ENCODE data around the gene MAST4. TPM values are rescaled to one million over a fixed set of nuclear protein-coding genes. Genes with fewer than 3 reads are reported as not detected.
A peak's percentile ranks its signal among the peaks of the same experiment; 100 is the strongest.

Gene MAST4
- total and polyA plus RNA-seq, 4 donors = 17.1 to 34.6 (median 21.0) TPM

DNA sequence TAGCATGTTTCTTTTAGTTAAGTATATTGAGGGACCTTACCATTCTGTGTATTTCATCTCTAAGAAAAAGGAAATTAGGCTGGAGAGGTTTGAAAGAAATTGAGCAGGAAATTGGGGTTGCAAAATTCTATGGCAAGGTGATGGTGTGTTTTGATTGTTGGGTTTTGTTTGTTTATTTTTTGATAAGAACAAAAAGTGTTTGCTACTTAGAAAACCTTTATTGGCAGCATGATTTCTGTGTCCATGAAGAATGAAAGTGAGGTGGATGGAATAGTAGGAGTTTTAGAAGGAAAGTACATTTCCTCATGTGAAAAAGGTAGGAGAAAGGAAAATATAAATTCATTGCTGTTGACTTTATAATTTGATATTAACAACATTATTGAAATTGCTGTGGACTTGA lies 433.3 kb downstream of the MAST4 start:
- Histone ChIP-seq H3K9me3 (ENCODE audit: control insufficient read depth, insufficient read depth, low read length) (no peaks in the 10 kb centered on the region), H3K4me3 (ENCODE audit: low read depth, low read length) (no peak overlapping the region), H3K4me1 (ENCODE audit: control insufficient read depth, insufficient read depth, low read length) (no peaks in the 10 kb centered on the region), H3K27me3 (ENCODE audit: control insufficient read depth, insufficient read depth, low read length) (no peaks in the 10 kb centered on the region), H3K36me3 (ENCODE audit: control insufficient read depth, insufficient read depth, low read length) (no peaks in the 10 kb centered on the region), H3K27ac (ENCODE audit: low read depth, low read length) (no peak overlapping the region)
- no peak for DNase-seq (ENCODE audit: low read depth in 4 of 6, low spot score in 6 of 6)

DNA sequence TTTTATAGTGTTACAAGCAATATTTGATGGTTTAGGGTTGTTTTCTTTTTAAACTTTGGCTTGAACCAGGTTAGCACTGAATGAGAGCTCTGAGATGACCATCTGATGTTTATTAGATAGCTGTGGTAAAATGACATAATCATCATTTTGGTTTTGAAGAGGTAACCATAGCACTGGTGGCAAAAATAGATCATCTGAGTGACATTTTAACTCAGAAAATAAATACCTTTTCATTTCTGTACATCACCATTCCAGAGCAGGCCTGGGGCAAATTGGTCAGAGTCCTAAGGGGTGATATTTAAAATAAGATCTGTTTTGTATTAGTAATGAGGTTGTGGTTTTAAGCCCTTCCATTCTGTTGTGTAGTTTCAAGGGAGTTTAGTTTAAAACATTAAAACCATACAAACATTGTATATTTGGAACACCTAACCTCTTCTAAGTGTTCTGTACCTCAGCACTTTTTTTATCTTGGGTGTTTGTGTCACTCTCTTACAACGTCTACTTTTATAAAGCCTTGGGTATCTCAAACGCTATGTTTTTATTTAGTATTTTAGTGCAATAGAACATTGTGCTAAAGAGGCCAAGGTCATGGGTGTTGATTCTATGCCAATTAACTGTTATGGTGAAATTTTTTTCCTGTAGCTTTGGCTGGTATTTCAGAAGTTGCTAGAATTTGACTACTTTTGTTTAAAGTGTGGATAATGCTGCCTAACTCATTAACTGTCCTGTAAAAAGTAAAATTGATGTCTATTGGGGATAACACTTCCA lies 434.3 kb downstream of the MAST4 start:
- H3K4me3 ChIP-seq (ENCODE audit: low read depth, low read length) = no peak overlapping the region
- no peaks in the 10 kb centered on the region for H3K27me3 ChIP-seq (ENCODE audit: control insufficient read depth, insufficient read depth, low read length)
- H3K4me1 ChIP-seq (ENCODE audit: control insufficient read depth, insufficient read depth, low read length) = no peaks in the 10 kb centered on the region
- no peak overlapping the region for H3K27ac ChIP-seq (ENCODE audit: low read depth, low read length)
- DNase-seq (ENCODE audit: low read depth in 4 of 6, low spot score in 6 of 6) = no peak
- no CpG with 5 or more reads among the region's 2 CpGs for WGBS (ENCODE audit: insufficient coverage)
- H3K9me3 ChIP-seq (ENCODE audit: control insufficient read depth, insufficient read depth, low read length) = no peaks in the 10 kb centered on the region
- no peaks in the 10 kb centered on the region for H3K36me3 ChIP-seq (ENCODE audit: control insufficient read depth, insufficient read depth, low read length)

DNA sequence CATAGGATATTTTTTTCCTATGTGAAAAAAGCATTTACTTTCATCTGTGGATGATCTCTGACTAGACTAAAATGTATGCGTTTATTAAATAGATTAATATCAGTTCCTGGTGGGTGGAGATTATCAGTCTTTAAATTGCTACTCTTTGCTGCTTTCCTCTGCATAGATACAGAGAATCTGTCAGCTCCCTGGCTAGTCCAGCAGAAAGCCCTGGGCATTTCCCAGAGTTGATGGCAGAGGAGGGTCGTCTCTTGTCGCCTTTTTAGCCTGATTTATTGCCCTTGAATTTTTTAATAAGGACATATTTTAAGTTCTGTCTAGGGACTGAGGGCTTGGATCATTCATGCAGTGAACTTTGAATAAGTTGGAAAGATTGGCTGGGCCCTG lies 434.9 kb downstream of the MAST4 start:
- no peaks in the 10 kb centered on the region for H3K27me3 ChIP-seq (ENCODE audit: control insufficient read depth, insufficient read depth, low read length)
- H3K9me3 ChIP-seq (ENCODE audit: control insufficient read depth, insufficient read depth, low read length) = no peaks in the 10 kb centered on the region
- H3K4me3 ChIP-seq (ENCODE audit: low read depth, low read length) = no peak overlapping the region
- H3K4me1 ChIP-seq (ENCODE audit: control insufficient read depth, insufficient read depth, low read length) = no peaks in the 10 kb centered on the region
- H3K27ac ChIP-seq (ENCODE audit: low read depth, low read length) = no peak overlapping the region
- no peaks in the 10 kb centered on the region for H3K36me3 ChIP-seq (ENCODE audit: control insufficient read depth, insufficient read depth, low read length)
- DNase-seq (ENCODE audit: low read depth in 4 of 6, low spot score in 6 of 6) = peak in 1 of 6 donors; percentile 19
- 27% methylated on average over 2 of the region's 3 CpGs for WGBS (ENCODE audit: insufficient coverage)

DNA sequence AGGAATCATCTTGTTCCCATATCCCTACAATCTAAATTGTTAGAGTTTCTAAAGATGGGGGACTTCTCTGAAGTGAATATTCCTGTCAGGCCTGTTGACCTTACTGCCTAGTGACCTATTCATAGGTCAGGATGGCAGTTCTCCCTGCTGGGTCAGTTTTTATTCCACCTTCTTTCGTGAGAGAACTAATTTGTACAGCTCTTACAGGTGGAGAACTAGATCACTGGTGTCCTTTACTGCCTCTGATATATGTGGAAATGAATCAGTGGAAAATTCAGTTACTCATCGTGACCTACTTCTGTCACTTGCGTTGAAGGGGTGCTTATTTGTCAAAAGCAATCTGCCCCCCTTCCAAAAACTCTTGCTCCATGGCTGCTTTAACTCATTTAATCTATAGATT lies 435.5 kb downstream of the MAST4 start:
- no peaks in the 10 kb centered on the region for H3K4me1 ChIP-seq (ENCODE audit: control insufficient read depth, insufficient read depth, low read length)
- no peaks in the 10 kb centered on the region for H3K36me3 ChIP-seq (ENCODE audit: control insufficient read depth, insufficient read depth, low read length)
- no peak for DNase-seq (ENCODE audit: low read depth in 4 of 6, low spot score in 6 of 6)
- H3K27ac ChIP-seq (ENCODE audit: low read depth, low read length) = no peak overlapping the region
- H3K27me3 ChIP-seq (ENCODE audit: control insufficient read depth, insufficient read depth, low read length) = no peaks in the 10 kb centered on the region
- 82% methylated on average over 3 of the region's 3 CpGs for WGBS (ENCODE audit: insufficient coverage)
- H3K4me3 ChIP-seq (ENCODE audit: low read depth, low read length) = no peak overlapping the region
- H3K9me3 ChIP-seq (ENCODE audit: control insufficient read depth, insufficient read depth, low read length) = no peaks in the 10 kb centered on the region

DNA sequence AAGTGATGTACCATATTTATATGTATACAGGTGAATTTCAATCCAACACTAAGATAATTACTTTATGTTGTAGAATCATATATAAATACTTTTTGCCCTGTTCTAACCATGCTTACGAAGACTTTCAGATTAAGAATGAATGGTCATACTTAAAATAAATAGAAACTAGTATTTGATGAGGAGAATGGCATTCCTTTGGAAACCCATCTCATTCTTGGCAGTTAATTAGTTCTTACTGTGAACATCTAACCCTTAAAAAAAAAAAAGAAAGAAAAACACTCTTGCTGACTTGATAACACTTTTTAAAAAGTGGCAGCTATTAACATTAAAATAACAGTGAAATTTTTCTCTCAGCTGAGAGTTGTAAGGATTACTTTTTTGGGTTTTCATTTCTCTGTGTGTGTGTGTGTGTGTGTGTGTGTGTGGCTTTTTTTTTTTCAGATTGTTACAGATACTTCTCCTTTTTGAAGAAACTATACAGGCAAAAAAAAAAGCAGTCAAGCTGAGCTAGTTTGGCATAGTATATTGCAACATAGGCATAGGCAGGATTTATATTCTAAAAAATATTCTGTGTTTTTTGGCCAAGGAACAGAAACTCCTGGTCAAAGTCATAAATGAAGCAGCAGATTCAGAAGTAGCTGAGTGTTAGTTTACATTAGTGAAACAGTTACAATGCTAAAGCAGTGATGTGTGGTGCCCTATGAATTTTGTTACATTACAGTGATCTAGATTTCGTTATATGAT lies 436.9 kb downstream of the MAST4 start:
- H3K27me3 ChIP-seq (ENCODE audit: control insufficient read depth, insufficient read depth, low read length) = no peaks in the 10 kb centered on the region
- no peak for DNase-seq (ENCODE audit: low read depth in 4 of 6, low spot score in 6 of 6)
- H3K36me3 ChIP-seq (ENCODE audit: control insufficient read depth, insufficient read depth, low read length) = no peaks in the 10 kb centered on the region
- no CpG with 5 or more reads among the region's 2 CpGs for WGBS (ENCODE audit: insufficient coverage)
- no peak overlapping the region for H3K27ac ChIP-seq (ENCODE audit: low read depth, low read length)
- H3K4me3 ChIP-seq (ENCODE audit: low read depth, low read length) = no peak overlapping the region
- H3K9me3 ChIP-seq (ENCODE audit: control insufficient read depth, insufficient read depth, low read length) = no peaks in the 10 kb centered on the region
- no peaks in the 10 kb centered on the region for H3K4me1 ChIP-seq (ENCODE audit: control insufficient read depth, insufficient read depth, low read length)

DNA sequence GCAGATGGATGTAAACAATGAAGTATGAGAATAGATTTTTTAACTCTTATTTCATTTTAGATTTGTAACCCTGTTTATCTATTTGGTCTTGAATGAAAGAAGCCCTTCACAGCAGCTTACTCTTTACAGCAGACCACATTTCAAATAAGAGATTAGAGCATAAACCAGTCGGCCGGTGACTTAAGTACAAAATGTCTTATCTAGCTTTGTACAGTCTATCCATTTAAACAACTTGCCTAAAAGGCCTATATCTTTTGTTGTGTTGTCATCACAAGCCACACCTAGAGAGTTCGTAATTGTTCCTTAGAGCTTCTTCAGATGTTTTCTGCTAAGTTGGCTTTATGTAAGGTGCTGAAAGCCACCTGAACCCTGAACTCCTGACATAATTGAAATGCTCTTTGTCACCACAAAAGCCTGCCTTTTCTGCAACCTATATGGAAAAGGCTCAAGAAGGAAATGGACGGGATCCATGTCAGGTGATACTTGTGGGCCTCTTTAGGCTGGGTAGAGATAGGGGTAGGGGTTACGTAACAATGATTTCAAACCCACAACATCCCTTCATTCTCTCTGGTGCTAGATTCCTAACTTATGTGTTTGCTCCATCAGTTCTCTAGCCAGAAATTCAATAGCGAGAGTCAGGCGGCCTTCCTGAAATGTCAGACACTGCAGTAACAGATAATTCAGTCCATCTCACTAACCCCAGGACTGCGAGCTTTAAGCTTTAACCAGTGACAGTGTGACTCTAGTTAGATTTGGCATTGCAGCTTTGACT lies 437.9 kb downstream of the MAST4 start:
- Histone ChIP-seq H3K4me3 (ENCODE audit: low read depth, low read length) (no peak overlapping the region), H3K36me3 (ENCODE audit: control insufficient read depth, insufficient read depth, low read length) (no peaks in the 10 kb centered on the region), H3K9me3 (ENCODE audit: control insufficient read depth, insufficient read depth, low read length) (no peaks in the 10 kb centered on the region), H3K27me3 (ENCODE audit: control insufficient read depth, insufficient read depth, low read length) (no peaks in the 10 kb centered on the region), H3K4me1 (ENCODE audit: control insufficient read depth, insufficient read depth, low read length) (no peaks in the 10 kb centered on the region), H3K27ac (ENCODE audit: low read depth, low read length) (no peak overlapping the region)
- no peak for DNase-seq (ENCODE audit: low read depth in 4 of 6, low spot score in 6 of 6)
- 100% methylated on average over 1 of the region's 8 CpGs for WGBS (ENCODE audit: insufficient coverage)

DNA sequence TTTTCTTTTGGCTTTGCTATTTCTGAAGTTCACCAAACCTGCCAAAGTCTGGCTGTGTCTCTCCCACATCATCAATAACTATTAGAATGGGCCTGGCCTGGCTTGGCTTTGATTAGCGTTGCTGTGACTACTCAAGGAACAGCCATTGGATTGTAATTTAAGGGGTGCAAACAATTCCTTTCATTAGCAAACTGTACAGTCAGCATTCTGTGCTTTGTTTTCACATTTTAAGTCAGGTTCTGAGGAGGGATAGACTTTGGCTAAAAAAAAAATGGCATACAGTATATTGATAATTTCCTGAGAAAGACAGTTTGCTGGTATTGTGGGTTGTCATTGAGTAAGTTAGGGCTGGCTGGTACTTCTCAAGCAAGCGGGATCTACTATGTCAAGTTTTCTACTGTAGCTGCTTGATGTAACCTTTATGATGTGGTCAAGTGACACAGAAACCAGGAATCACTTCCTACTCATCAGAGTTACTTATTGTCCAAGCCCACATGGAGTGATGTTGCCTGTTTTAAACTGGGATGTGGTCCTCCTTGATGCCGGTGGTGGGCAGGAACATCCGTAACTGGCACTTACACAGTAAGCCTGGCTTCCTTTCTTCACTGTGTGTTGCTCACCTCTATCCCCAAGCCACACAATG lies 439.0 kb downstream of the MAST4 start:
- Histone ChIP-seq H3K4me3 (ENCODE audit: low read depth, low read length) (no peak overlapping the region), H3K27me3 (ENCODE audit: control insufficient read depth, insufficient read depth, low read length) (no peaks in the 10 kb centered on the region), H3K27ac (ENCODE audit: low read depth, low read length) (no peak overlapping the region), H3K36me3 (ENCODE audit: control insufficient read depth, insufficient read depth, low read length) (no peaks in the 10 kb centered on the region), H3K4me1 (ENCODE audit: control insufficient read depth, insufficient read depth, low read length) (no peaks in the 10 kb centered on the region), H3K9me3 (ENCODE audit: control insufficient read depth, insufficient read depth, low read length) (no peaks in the 10 kb centered on the region)
- peak in 1 of 6 donors; percentile 21 for DNase-seq (ENCODE audit: low read depth in 4 of 6, low spot score in 6 of 6)
- WGBS (ENCODE audit: insufficient coverage) = 100% methylated on average over 2 of the region's 4 CpGs

DNA sequence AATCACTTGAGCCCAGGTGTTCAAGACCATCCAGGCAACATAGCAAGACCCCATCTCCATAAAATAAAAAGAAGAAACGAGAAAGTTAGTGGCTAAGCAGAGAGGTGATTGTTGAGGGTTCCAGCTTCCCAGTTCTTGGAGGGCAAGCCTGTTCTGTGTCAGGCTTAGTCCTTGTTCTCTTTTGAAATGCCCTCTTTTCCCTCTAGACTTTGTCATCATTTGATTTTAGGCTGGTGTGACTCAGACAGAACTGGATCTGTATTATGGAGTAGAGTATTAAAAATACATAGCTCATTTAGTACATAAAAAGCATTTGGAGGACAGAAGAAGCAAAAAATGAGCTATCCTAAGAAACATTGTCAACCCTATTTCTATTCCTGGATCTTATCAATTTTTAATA lies 441.0 kb downstream of the MAST4 start:
- no peaks in the 10 kb centered on the region for H3K4me1 ChIP-seq (ENCODE audit: control insufficient read depth, insufficient read depth, low read length)
- no peaks in the 10 kb centered on the region for H3K27me3 ChIP-seq (ENCODE audit: control insufficient read depth, insufficient read depth, low read length)
- no peaks in the 10 kb centered on the region for H3K36me3 ChIP-seq (ENCODE audit: control insufficient read depth, insufficient read depth, low read length)
- DNase-seq (ENCODE audit: low read depth in 4 of 6, low spot score in 6 of 6) = no peak
- no peak overlapping the region for H3K27ac ChIP-seq (ENCODE audit: low read depth, low read length)
- no peak overlapping the region for H3K4me3 ChIP-seq (ENCODE audit: low read depth, low read length)
- no peaks in the 10 kb centered on the region for H3K9me3 ChIP-seq (ENCODE audit: control insufficient read depth, insufficient read depth, low read length)
- no CpG with 5 or more reads among the region's 1 CpG for WGBS (ENCODE audit: insufficient coverage)

DNA sequence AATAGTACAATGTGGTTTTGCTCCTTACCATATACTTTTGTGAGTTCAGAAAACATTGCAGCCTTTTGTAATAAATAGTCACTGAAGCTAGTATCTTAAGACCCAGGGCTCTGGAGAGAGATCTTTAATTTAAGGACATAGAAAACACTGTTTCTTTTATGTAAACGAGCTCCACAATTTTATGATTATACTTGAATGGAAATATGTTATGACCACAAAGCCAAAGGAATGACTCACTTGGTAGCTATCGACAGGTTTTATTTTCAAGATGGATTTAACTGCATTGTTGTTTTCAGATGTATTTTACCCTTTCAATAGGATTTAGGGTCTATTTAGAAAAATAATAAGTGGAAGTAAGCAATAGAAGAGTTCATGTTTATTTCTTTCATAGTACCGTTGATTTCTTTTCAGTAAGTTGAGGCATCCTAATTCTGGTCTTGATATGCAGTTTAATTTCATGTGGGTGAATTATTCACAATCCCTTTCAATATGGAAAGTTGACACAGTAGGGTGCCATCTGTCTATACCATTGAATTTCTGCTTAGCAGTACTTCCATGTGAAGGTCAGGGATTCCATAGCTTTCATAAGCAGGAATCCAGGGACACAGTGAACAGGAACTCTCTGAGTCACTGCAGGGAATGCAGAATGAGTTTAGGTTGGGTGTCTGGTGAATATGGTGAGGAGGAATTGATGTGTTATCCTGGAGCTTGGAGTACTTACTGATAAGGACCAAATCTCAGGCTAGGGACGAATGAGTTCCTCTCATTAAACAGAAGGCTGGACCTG lies 442.8 kb downstream of the MAST4 start:
- Histone ChIP-seq H3K36me3 (ENCODE audit: control insufficient read depth, insufficient read depth, low read length) (no peaks in the 10 kb centered on the region), H3K9me3 (ENCODE audit: control insufficient read depth, insufficient read depth, low read length) (no peaks in the 10 kb centered on the region), H3K27me3 (ENCODE audit: control insufficient read depth, insufficient read depth, low read length) (no peaks in the 10 kb centered on the region), H3K27ac (ENCODE audit: low read depth, low read length) (no peak overlapping the region), H3K4me1 (ENCODE audit: control insufficient read depth, insufficient read depth, low read length) (no peaks in the 10 kb centered on the region), H3K4me3 (ENCODE audit: low read depth, low read length) (no peak overlapping the region)
- no CpG with 5 or more reads among the region's 4 CpGs for WGBS (ENCODE audit: insufficient coverage)
- DNase-seq (ENCODE audit: low read depth in 4 of 6, low spot score in 6 of 6) = no peak
